Measurements from ENCODE around the gene RHAG. TPM values are rescaled to one million over a fixed set of nuclear protein-coding genes. Genes with fewer than 3 reads are reported as not detected.

The RHAG gene
- total RNA-seq (1 to 10 TPM in 1 of 2 donors, under 1 TPM in 1; 0.31 to 5.7 TPM), polyA plus RNA-seq (under 1 TPM in 1 of 2 donors, not detected in 1; 0.03 TPM)
- long read RNA-seq, donor 1, partial matches to known transcripts, result 0 of 1 reads
- long read RNA-seq, donor 1, other reads (novel, unspliced or antisense), result 0 of 1 reads
- long read RNA-seq, donor 2, result 0 reads
- long read RNA-seq, donor 3, result 0 reads
- long read RNA-seq, donor 4, result 0 reads
- long read RNA-seq, donor 5, partial matches to known transcripts, result 0 of 1 reads
- long read RNA-seq, donor 5, other reads (novel, unspliced or antisense), result 0 of 1 reads

GRCh38 chr6:49636713-49637349, at the start of gene RHAG:
RHAG (minus strand) TSS chr6:49636839; CDS start chr6:49636812, 27 bp downstream.
- H3K9me3 ChIP-seq (ENCODE audit: control insufficient read depth in 4 of 4, insufficient read depth in 3 of 4, low read length in 3 of 4), result no peaks in the 10 kb centered on the region
- DNase-seq (no peak), ATAC-seq (ENCODE audit: insufficient read depth, low FRiP score) (no peak)
- no peak within 1 kb of the TSS for H3K4me3 ChIP-seq
- H3K27me3 ChIP-seq (ENCODE audit: control insufficient read depth in 3 of 3, insufficient read depth in 3 of 3, low read length in 2 of 3), result no peaks in the 10 kb centered on the region
- H3K27ac ChIP-seq (ENCODE audit: low read depth in 1 of 2, low read length in 1 of 2), result no peak within 1 kb of the TSS
- no peaks in the 10 kb centered on the region for H3K36me3 ChIP-seq (ENCODE audit: control insufficient read depth in 4 of 4, insufficient read depth in 4 of 4, low read length in 4 of 4)
- peaks cover 0 to 14% (median 0%) of the 10 kb centered on the region in 5 donors for H3K4me1 ChIP-seq (ENCODE audit: control insufficient read depth in 5 of 5, insufficient read depth in 5 of 5, low read length in 5 of 5)
- no peak for TF ChIP-seq CTCF (IDR thresholded peaks at IDR 0.05; ENCODE audit: control extremely low read depth, extremely low read depth)
- no peak within 1 kb of the TSS for H3K9ac ChIP-seq (ENCODE audit: insufficient read depth in 1 of 2, low read length in 2 of 2)
- 69 to 83% methylated on average over 3 of the region's 3 CpGs for WGBS, 2 donors

GRCh38 chr6:49676671-49677281, 40.1 kb upstream of the RHAG start:
- H3K9ac ChIP-seq (ENCODE audit: insufficient read depth in 1 of 2, low read length in 2 of 2), result no peak overlapping the region
- no peak for ATAC-seq (ENCODE audit: insufficient read depth, low FRiP score)
- WGBS, 2 donors, result 68 to 85% methylated on average over 4 of the region's 4 CpGs

GRCh38 chr6:49675816-49676215, 39.2 kb upstream of the RHAG start:
- ATAC-seq (ENCODE audit: insufficient read depth, low FRiP score) (no peak), DNase-seq (peak in 2 of 3 donors; percentile 18 to 55)
- no peak overlapping the region for H3K4me3 ChIP-seq
- no peaks in the 10 kb centered on the region for H3K36me3 ChIP-seq (ENCODE audit: control insufficient read depth in 4 of 4, insufficient read depth in 4 of 4, low read length in 4 of 4)
- no peak overlapping the region for H3K27ac ChIP-seq (ENCODE audit: low read depth in 1 of 2, low read length in 1 of 2)
- no peak overlapping the region for H3K9ac ChIP-seq (ENCODE audit: insufficient read depth in 1 of 2, low read length in 2 of 2)
- 81 to 87% methylated on average over 1 of the region's 1 CpG for WGBS, 2 donors
- no peaks in the 10 kb centered on the region for H3K27me3 ChIP-seq (ENCODE audit: control insufficient read depth in 3 of 3, insufficient read depth in 3 of 3, low read length in 2 of 3)
- TF ChIP-seq CTCF (IDR thresholded peaks at IDR 0.05; ENCODE audit: control extremely low read depth, extremely low read depth), result no peak
- H3K4me1 ChIP-seq (ENCODE audit: control insufficient read depth in 5 of 5, insufficient read depth in 5 of 5, low read length in 5 of 5), result peaks cover 0 to 12% (median 9%) of the 10 kb centered on the region in 5 donors
- peaks cover 0 to 4% (median 0%) of the 10 kb centered on the region in 4 donors for H3K9me3 ChIP-seq (ENCODE audit: control insufficient read depth in 4 of 4, insufficient read depth in 3 of 4, low read length in 3 of 4)

More at GRCh38 chr6:49676671-49677281, 40.1 kb upstream of the RHAG start:
- H3K9me3 ChIP-seq (ENCODE audit: control insufficient read depth in 4 of 4, insufficient read depth in 3 of 4, low read length in 3 of 4), result peaks cover 0 to 4% (median 0%) of the 10 kb centered on the region in 4 donors
- H3K27ac ChIP-seq (ENCODE audit: low read depth in 1 of 2, low read length in 1 of 2), result no peak overlapping the region
- H3K4me1 ChIP-seq (ENCODE audit: control insufficient read depth in 5 of 5, insufficient read depth in 5 of 5, low read length in 5 of 5), result peaks cover 0 to 12% (median 9%) of the 10 kb centered on the region in 5 donors
- no peak overlapping the region for H3K4me3 ChIP-seq
- DNase-seq, result peak in 2 of 3 donors; percentile 17 to 19
- no peaks in the 10 kb centered on the region for H3K27me3 ChIP-seq (ENCODE audit: control insufficient read depth in 3 of 3, insufficient read depth in 3 of 3, low read length in 2 of 3)
- no peak for TF ChIP-seq CTCF (IDR thresholded peaks at IDR 0.05; ENCODE audit: control extremely low read depth, extremely low read depth)
- H3K36me3 ChIP-seq (ENCODE audit: control insufficient read depth in 4 of 4, insufficient read depth in 4 of 4, low read length in 4 of 4), result no peaks in the 10 kb centered on the region

Data from lung (tissue), 16 donors.